Measurements from ENCODE around the gene ALK. TPM values are rescaled to one million over a fixed set of nuclear protein-coding genes. Genes with fewer than 3 reads are reported as not detected.

The ALK gene
- total RNA-seq, 3 donors from 2014 or later, result 0.07 to 2.4 (median 0.09) TPM

DNA sequence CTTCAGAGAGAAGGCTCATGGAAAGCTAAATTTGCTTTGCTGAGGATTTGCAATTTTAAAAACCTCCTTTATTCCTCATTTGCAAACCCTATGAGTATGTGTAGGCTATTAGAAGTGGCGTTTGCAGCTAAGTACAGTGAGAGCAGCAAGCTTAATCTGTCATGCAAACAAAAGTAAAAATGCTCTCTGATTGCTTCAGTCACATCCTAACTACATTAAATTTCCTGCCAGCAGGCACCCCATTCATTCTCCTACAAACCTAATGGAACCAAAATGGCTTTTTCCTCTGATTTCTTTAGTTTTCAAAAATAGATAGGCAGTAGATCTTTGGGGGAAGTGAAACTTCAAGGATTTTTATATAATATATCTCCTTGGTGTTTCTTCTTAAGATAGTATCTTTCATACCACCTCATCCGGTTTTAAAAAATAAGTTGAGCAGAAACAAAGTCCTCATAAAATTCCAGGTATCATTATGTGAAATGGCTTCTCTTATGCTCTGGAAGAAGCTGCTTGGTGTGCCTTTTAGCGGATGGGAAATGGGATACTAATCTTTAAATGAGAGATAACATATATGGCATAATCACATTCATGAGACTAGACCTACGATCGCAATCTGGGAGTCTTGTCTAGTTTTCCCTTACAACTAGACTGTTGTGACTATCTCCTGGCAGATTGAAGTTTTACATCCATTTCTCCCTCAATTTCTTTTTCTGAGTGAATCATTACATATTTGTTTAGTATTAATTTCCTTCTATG lies 757.1 kb downstream of the ALK start:
- Histone ChIP-seq H3K4me3 (no peak overlapping the region), H3K4me1 (ENCODE audit: low read depth) (no peaks in the 10 kb centered on the region), H3K9me3 (no peaks in the 10 kb centered on the region), H3K36me3 (ENCODE audit: low read depth) (no peaks in the 10 kb centered on the region)
- intact Hi-C loops (cut with DNase I, micrococcal nuclease), result no loop called here
- ATAC-seq (no peak), DNase-seq (no peak)
- TF ChIP-seq CTCF (IDR thresholded peaks at IDR 0.05), result no peak

DNA sequence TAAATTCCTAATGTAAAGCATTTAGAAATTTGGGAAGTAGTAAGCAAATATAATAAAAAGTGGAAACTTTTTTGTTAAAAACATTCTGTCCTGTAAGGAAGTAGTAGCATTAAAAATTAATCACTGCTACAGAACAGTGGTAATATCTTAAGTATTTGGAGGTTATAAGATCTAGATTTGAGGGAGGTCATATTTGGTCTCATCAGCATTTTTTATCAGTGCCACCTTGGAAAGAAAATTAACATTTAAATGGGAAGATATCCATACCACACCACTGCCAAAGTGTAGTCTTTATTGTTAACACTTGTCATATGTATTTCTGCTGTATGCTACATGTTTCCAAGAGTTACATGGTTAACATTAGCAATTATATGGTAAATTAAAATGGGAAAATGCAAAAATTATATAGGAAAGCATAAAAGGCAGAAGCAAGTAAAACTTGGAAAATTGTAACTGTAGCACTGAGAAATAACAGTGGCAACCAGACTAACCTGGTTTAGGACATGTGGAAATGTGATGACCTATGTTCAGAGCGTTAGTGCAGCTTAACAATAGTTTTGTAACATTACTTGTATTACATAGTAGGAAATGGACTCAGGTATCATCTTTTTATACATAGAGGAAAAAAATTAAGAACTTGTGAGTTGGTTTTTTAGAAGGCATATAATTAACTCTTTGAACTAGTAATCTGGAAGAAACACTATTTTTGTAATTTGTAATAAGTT lies 759.0 kb downstream of the ALK start:
- TF ChIP-seq CTCF (IDR thresholded peaks at IDR 0.05), result no peak
- Histone ChIP-seq H3K4me1 (ENCODE audit: low read depth) (no peaks in the 10 kb centered on the region), H3K9me3 (no peaks in the 10 kb centered on the region), H3K36me3 (ENCODE audit: low read depth) (no peaks in the 10 kb centered on the region), H3K4me3 (no peak overlapping the region)
- intact Hi-C loops (cut with DNase I, micrococcal nuclease), result no loop called here
- no peak for DNase-seq
- no peak for ATAC-seq

GRCh38 chr2:29160184-29160583 lies 761.2 kb downstream of the ALK start:
- Histone ChIP-seq H3K9me3 (no peaks in the 10 kb centered on the region), H3K4me1 (ENCODE audit: low read depth) (no peaks in the 10 kb centered on the region), H3K4me3 (no peak overlapping the region), H3K36me3 (ENCODE audit: low read depth) (no peaks in the 10 kb centered on the region)
- no peak for DNase-seq
- TF ChIP-seq CTCF (IDR thresholded peaks at IDR 0.05), result no peak
- intact Hi-C loops (cut with DNase I, micrococcal nuclease), result no loop called here
- no peak for ATAC-seq

DNA sequence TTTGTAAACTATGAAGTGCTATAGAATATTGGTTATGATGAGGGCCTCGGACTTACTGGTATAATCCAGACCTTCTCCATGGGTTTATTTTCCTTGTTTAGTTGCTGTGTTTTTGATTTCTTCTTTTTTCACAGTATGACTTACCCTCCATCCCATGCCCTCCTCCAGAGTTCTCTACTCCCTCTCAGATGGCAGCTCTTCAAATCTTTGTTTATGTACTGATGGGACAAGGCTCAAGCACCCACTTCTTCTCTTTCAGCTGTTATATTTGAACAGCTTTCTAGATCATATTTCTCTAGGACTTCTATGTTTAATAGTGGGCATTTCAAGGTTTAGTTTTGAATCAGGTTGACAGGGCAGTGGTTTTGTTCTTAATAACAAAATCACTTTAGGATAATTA lies 762.3 kb downstream of the ALK start:
- TF ChIP-seq CTCF (IDR thresholded peaks at IDR 0.05), result no peak
- Histone ChIP-seq H3K9me3 (no peaks in the 10 kb centered on the region), H3K36me3 (ENCODE audit: low read depth) (no peaks in the 10 kb centered on the region), H3K4me1 (ENCODE audit: low read depth) (no peaks in the 10 kb centered on the region), H3K4me3 (no peak overlapping the region)
- DNase-seq (no peak), ATAC-seq (no peak)
- intact Hi-C loops (cut with DNase I, micrococcal nuclease), result no loop called here

GRCh38 chr2:29157131-29157530 lies 764.3 kb downstream of the ALK start:
- no peak for ATAC-seq

More at GRCh38 chr2:29157131-29157530, 764.3 kb downstream of the ALK start:
- Histone ChIP-seq H3K4me1 (ENCODE audit: low read depth) (no peaks in the 10 kb centered on the region), H3K4me3 (no peak overlapping the region), H3K36me3 (ENCODE audit: low read depth) (no peaks in the 10 kb centered on the region), H3K9me3 (no peaks in the 10 kb centered on the region)
- DNase-seq, result no peak
- TF ChIP-seq CTCF (IDR thresholded peaks at IDR 0.05), result no peak
- intact Hi-C loops (cut with DNase I, micrococcal nuclease), result no loop called here

Data from mucosa of descending colon (tissue), 3 donors.